OCI-LY7 (cell line): ENCODE measurements around the gene INPP5F.

ENCODE experiments used
- EZH2phosphoT487 ChIP-seq: fragments of 200-600 bp; sonication (generic); IDR thresholded peaks from 2 replicates; pipeline ENCODE4 v1.6.1; 2018; ENCODE audit warnings: low read depth, borderline replicate concordance, mild to moderate bottlenecking, mixed run types, antibody characterized with exemption, low read length, moderate library complexity, mixed read lengths
- TF ChIP-seq, protein P1 (sequence below): fragments of 200-600 bp; sonication (generic); conservative IDR thresholded peaks from 2 replicates; pipeline ENCODE4 v1.5.1; 2014; ENCODE audit warnings: mild to moderate bottlenecking, antibody characterized with exemption, low read length, moderate library complexity, mixed read lengths

DNA sequence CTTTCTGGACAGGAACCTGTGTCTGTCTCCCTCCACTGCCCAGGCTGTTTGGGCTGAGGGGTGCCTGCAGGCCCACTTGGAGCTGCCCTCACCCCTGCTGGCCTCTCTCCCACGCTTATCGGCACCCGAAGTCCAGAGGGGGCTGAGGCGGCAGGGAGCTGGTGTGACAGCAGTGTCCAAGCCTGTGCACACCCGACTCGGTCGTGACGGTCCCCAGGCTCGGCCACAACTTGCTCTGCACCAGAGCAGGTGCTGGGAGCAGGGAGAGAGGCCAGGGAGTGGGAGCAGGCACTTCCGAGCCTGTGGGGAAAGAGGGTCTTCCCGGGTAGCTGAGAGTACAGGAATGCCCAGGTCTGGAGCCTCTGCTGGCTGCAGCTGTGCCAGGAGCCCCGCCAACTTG, 23.0 kb downstream of the INPP5F start:
- TF ChIP-seq, protein P1, sequence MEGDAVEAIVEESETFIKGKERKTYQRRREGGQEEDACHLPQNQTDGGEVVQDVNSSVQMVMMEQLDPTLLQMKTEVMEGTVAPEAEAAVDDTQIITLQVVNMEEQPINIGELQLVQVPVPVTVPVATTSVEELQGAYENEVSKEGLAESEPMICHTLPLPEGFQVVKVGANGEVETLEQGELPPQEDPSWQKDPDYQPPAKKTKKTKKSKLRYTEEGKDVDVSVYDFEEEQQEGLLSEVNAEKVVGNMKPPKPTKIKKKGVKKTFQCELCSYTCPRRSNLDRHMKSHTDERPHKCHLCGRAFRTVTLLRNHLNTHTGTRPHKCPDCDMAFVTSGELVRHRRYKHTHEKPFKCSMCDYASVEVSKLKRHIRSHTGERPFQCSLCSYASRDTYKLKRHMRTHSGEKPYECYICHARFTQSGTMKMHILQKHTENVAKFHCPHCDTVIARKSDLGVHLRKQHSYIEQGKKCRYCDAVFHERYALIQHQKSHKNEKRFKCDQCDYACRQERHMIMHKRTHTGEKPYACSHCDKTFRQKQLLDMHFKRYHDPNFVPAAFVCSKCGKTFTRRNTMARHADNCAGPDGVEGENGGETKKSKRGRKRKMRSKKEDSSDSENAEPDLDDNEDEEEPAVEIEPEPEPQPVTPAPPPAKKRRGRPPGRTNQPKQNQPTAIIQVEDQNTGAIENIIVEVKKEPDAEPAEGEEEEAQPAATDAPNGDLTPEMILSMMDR: no peak
- TF ChIP-seq EZH2phosphoT487: no peak
